Keratinocyte (primary cell): ENCODE data around the gene HIPK4. TPM values are rescaled to one million over a fixed set of nuclear protein-coding genes. Genes with fewer than 3 reads are reported as not detected.

Experiments
- DNase-seq: peaks from one replicate; pipeline ENCODE4 v3.0.0-alpha.2; 2011; ENCODE audit warnings: low read depth, missing footprints, low spot score
- FAIRE-seq: peaks from 2 replicates; lab custom pipeline; 2011; peaks lifted over from hg19 to GRCh38; lab: Jason Lieb, UNC
- H2AFZ ChIP-seq: 2 replicates; pipeline ENCODE4 v1.6.0; 2012; ENCODE audit warnings: low read length, control low read depth, inconsistent platforms; ENCODE audit not compliant: control insufficient read depth
- H3K27ac ChIP-seq: 2 replicates; pipeline ENCODE4 v1.5.1; 2011; ENCODE audit warnings: low read length; ENCODE audit not compliant: control insufficient read depth, insufficient read depth
- H3K27me3 ChIP-seq: 3 replicates; pipeline ENCODE4 v1.6.0; 2011; ENCODE audit warnings: low read length; ENCODE audit not compliant: control insufficient read depth, insufficient read depth; ENCODE audit errors: extremely low read depth
- H3K36me3 ChIP-seq, 2 experiments: 2 replicates in 1 of 2; 3 replicates in 1 of 2; pipeline ENCODE4 v1.5.1; 2011; ENCODE audit warnings: low read length in 2 of 2, mild to moderate bottlenecking in 1 of 2; ENCODE audit not compliant: control insufficient read depth in 2 of 2, insufficient read depth in 2 of 2; ENCODE audit errors: extremely low read depth in 1 of 2
- H3K4me1 ChIP-seq: 3 replicates; pipeline ENCODE4 v1.5.1; 2011; ENCODE audit warnings: low read length; ENCODE audit not compliant: control insufficient read depth, insufficient read depth; ENCODE audit errors: extremely low read depth
- H3K4me2 ChIP-seq: 3 replicates; pipeline ENCODE4 v1.6.0; 2011; ENCODE audit warnings: low read depth, low read length; ENCODE audit not compliant: control insufficient read depth, insufficient read depth; ENCODE audit errors: extremely low read depth
- H3K4me3 ChIP-seq, 3 experiments: fragments of 200-600 bp in 1 of 3; sonication (generic) in 1 of 3; 2 replicates in 2 of 3; 3 replicates in 1 of 3; pipeline ENCODE4 v1.5.1; 2011 to 2016; ENCODE audit warnings: low read length in 3 of 3, mild to moderate bottlenecking in 3 of 3, control low read depth in 2 of 3, inconsistent platforms in 1 of 3, low read depth in 1 of 3, mixed read lengths in 1 of 3, mixed run types in 1 of 3, moderate library complexity in 1 of 3; ENCODE audit not compliant: control insufficient read depth in 2 of 3, insufficient read depth in 2 of 3; ENCODE audit errors: extremely low read depth in 1 of 3
- H3K79me2 ChIP-seq: 2 replicates; pipeline ENCODE4 v1.6.0; 2012; ENCODE audit warnings: low read length; ENCODE audit not compliant: control insufficient read depth, insufficient read depth
- H3K9ac ChIP-seq: 3 replicates; pipeline ENCODE4 v1.6.0; 2011; ENCODE audit warnings: low read length; ENCODE audit not compliant: control insufficient read depth, insufficient read depth; ENCODE audit errors: extremely low read depth
- H3K9me1 ChIP-seq: 3 replicates; pipeline ENCODE4 v1.6.0; 2011; ENCODE audit warnings: low read length; ENCODE audit not compliant: control insufficient read depth, insufficient read depth; ENCODE audit errors: extremely low read depth
- H3K9me3 ChIP-seq: 2 replicates; pipeline ENCODE4 v1.5.1; 2012; ENCODE audit warnings: low read depth, low read length; ENCODE audit not compliant: control insufficient read depth
- H4K20me1 ChIP-seq: 3 replicates; pipeline ENCODE4 v1.6.0; 2011; ENCODE audit warnings: low read length; ENCODE audit not compliant: control insufficient read depth, insufficient read depth; ENCODE audit errors: extremely low read depth
- EZH2 ChIP-seq: IDR thresholded peaks from one replicate; pipeline ENCODE4 v1.6.1; 2012; ENCODE audit warnings: inconsistent platforms, mild to moderate bottlenecking, low read length, moderate library complexity
- dilution Hi-C: fragments of 300-500 bp; cut with MboI; formaldehyde crosslinking; loops from one replicate; pipeline ENCODE4 v1.7.0; 2020; ENCODE audit warnings: low sequenced_read_pairs; ENCODE audit not compliant: extremely low pct_ligation_motif_present
- polyA plus RNA-seq, 5 experiments: library from polyadenylated mRNA; depleted of rRNA in 3 of 5; stranded (reverse) in 3 of 5; stranded (forward) in 1 of 5; unstranded in 1 of 5; fragments of >200 nt; gene quantifications; 1 replicate in 1 of 5; 2 replicates in 3 of 5; 3 replicates in 1 of 5; pipeline versions ENCODE4 v1.2.1 to v1.2.3, GENCODE V29; 2011 to 2012; ENCODE audit warnings: missing spikeins in 2 of 5, low read depth in 1 of 5, low replicate concordance in 1 of 5
- TF ChIP-seq, protein P1 (sequence below), 3 experiments: IDR thresholded peaks in 1 of 3; conservative IDR thresholded peaks in 1 of 3; optimal IDR thresholded peaks in 1 of 3; 2 replicates in 2 of 3; 3 replicates in 1 of 3; pipeline versions ENCODE3 to v1.5.1; 2011; ENCODE audit warnings: low read length in 3 of 3, mild to moderate bottlenecking in 3 of 3, moderate library complexity in 2 of 3, control low read depth in 1 of 3, inconsistent platforms in 1 of 3; ENCODE audit not compliant: insufficient read depth in 2 of 3; ENCODE audit errors: extremely low read depth in 1 of 3

The HIPK4 gene
- polyA plus RNA-seq, 1 donor (not counting 4 experiments of a cell fraction or from before 2014, with no cell fraction given) = 0.03 TPM

DNA sequence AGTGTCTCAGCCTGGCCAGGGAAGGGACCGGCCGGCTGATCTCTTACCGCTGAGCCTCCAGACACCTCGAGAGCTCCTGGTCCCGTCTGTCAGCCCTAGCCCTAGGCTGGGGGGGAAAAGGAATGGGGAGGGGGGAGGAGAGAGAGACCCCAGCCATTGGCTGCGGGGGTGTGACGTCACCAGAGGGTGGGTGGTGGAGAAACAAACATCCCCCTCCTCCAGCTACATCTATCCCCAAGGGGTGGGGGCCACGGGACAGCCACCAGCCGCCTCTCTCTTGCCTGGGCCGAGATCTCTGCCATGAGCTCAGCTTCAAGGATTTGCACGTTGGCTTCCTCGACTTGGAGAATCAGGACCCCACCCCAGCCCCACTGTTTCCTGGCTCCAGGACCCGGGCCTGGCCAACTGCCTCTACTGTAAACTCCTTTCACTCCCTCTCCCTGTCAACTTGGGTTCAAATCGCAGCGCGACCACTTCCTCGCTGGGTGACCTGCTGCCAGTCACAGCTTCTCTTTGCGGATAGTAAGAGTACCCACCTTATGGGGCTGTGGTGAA lies 23.4 kb upstream of the HIPK4 start, which contains the start of gene PRX:
Gene PRX (minus strand): TSS at position 88 of the 555 bp plus-strand sequence. CDS start 5,446 bp downstream, outside the sequence.
- Histone ChIP-seq H3K4me3 (no peak within 1 kb of the TSS), H3K9ac (no peak within 1 kb of the TSS), H3K9me3 (no peaks in the 10 kb centered on the region), H3K79me2 (no peaks in the 10 kb centered on the region), H2AFZ (no peak within 1 kb of the TSS), H3K4me1 (peaks cover 14% of the 10 kb centered on the region), H3K27me3 (no peaks in the 10 kb centered on the region), H3K4me2 (no peak within 1 kb of the TSS), H4K20me1 (no peaks in the 10 kb centered on the region), H3K9me1 (no peaks in the 10 kb centered on the region), H3K36me3 (no peaks in the 10 kb centered on the region), H3K27ac (no peak within 1 kb of the TSS)
- dilution Hi-C loops = no loop called here
- no peak for TF ChIP-seq EZH2
- TF ChIP-seq, protein P1, sequence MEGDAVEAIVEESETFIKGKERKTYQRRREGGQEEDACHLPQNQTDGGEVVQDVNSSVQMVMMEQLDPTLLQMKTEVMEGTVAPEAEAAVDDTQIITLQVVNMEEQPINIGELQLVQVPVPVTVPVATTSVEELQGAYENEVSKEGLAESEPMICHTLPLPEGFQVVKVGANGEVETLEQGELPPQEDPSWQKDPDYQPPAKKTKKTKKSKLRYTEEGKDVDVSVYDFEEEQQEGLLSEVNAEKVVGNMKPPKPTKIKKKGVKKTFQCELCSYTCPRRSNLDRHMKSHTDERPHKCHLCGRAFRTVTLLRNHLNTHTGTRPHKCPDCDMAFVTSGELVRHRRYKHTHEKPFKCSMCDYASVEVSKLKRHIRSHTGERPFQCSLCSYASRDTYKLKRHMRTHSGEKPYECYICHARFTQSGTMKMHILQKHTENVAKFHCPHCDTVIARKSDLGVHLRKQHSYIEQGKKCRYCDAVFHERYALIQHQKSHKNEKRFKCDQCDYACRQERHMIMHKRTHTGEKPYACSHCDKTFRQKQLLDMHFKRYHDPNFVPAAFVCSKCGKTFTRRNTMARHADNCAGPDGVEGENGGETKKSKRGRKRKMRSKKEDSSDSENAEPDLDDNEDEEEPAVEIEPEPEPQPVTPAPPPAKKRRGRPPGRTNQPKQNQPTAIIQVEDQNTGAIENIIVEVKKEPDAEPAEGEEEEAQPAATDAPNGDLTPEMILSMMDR (optimal IDR thresholded peaks at IDR 0.05 in 1 of 3, IDR thresholded peaks at IDR 0.05 in 1 of 3, conservative IDR thresholded peaks at IDR 0.05 in 1 of 3; ENCODE audit: extremely low read depth in 1 of 3, insufficient read depth in 2 of 3, low read length in 3 of 3) = no peak
- no peak for FAIRE-seq
- DNase-seq = no peak

DNA sequence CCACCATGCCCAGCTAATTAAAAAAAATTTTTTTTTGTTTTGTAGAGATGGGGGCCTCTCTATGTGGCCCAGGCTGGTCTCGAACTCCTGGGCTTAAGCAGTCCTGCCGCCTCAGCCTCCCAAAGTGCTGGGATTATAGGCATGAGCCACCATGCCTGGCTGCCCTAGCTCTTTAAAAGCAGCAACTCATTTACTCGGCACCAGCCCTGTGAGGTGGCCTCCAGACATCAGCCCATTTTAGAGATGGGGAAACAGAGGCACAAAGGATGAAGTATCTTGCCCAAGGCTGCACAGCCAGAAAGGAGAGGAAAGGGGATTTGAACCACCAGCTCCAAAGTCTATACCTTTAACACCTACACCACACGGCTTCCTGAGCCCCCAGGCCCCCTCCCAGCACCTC lies 22.9 kb upstream of the HIPK4 start:
- H3K9me1 ChIP-seq = no peaks in the 10 kb centered on the region

More for the DNA sequence above, 22.9 kb upstream of the HIPK4 start:
- TF ChIP-seq EZH2 = no peak
- TF ChIP-seq, protein P1 (optimal IDR thresholded peaks at IDR 0.05 in 1 of 3, IDR thresholded peaks at IDR 0.05 in 1 of 3, conservative IDR thresholded peaks at IDR 0.05 in 1 of 3; ENCODE audit: extremely low read depth in 1 of 3, insufficient read depth in 2 of 3, low read length in 3 of 3) = no peak
- no peaks in the 10 kb centered on the region for H3K79me2 ChIP-seq
- no peaks in the 10 kb centered on the region for H3K36me3 ChIP-seq
- no peak overlapping the region for H3K9ac ChIP-seq
- DNase-seq (no peak), FAIRE-seq (no peak)
- no peaks in the 10 kb centered on the region for H3K27me3 ChIP-seq
- no peak overlapping the region for H2AFZ ChIP-seq
- H3K4me1 ChIP-seq = peaks cover 14% of the 10 kb centered on the region
- no peak overlapping the region for H3K4me3 ChIP-seq
- no peak overlapping the region for H3K4me2 ChIP-seq
- no peak overlapping the region for H3K27ac ChIP-seq
- H4K20me1 ChIP-seq = no peaks in the 10 kb centered on the region
- dilution Hi-C loops = no loop called here
- no peaks in the 10 kb centered on the region for H3K9me3 ChIP-seq
